ENCODE results near the gene NAIF1. TPM values are rescaled to one million over a fixed set of nuclear protein-coding genes. Genes with fewer than 3 reads are reported as not detected.
"Not testable (repeated sequence)": the region's sequence is repeated elsewhere in the genome, so short reads cannot be mapped to it uniquely, and the experiment has no call there.

Gene NAIF1
- total RNA-seq, 2 experiments from 2014 or later, result 12.3 to 12.8 TPM

DNA sequence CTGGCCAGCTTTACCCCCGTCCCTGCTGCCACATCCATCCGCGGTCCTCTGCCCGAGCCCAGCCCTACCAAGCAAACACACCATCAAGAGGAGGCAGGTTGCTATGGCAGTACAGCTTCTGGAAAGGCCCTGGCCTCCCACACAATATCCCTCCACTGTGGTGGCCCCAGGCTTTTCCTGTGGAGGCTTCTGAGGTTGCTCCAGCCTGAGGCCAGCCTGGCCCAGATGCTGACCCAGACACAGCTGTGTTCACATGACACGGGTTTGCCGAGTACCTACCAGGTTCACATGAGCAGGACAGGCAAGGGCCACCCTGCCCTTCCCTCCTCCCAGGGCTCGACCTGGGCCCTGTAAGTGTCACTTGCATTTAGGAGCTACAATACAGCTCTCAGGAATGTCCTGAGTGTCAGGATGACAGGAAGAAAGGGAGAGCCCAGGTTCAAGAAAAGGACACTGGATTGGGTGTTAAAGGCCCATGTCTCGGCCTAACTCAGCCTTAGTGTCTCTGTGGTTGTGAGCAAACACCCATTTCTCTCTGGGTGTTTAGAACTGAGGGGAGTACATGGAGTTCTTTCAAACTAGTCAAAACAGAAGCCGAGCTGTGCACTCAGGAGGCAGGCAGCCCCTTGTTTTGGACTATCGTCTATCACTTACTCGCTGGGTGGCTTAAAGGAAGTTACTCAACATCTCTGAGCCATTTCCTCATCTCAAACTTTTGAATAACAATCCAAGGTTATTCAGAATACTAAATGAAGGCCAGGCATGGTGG lies 40.2 kb downstream of the NAIF1 start:
- Mint-ChIP-seq H3K27ac (peak overlapping the region; percentile 98), H3K36me3 (ENCODE audit: low read depth) (no peaks in the 10 kb centered on the region), H3K27me3 (ENCODE audit: low read depth) (no peaks in the 10 kb centered on the region), H3K4me1 (ENCODE audit: low read depth) (peaks cover 90% of the 10 kb centered on the region), H3K4me3 (peak overlapping the region; percentile 80), H3K9me3 (no peaks in the 10 kb centered on the region)
- intact Hi-C loops (cut with micrococcal nuclease), result loop anchor here (1.0 to 2.0 kb wide), 7 partner anchors 20 to 256 kb away; partner anchors contain the start of gene NAIF1
- CTCF ChIA-PET, result interaction anchor here (0.7 to 5.1 kb wide), 22 partner anchors 8 to 120 kb away, joined by 3 to 34 read pairs (median 5); partner anchors contain the start of gene EEIG1
- DNase-seq, result peak; percentile 80

DNA sequence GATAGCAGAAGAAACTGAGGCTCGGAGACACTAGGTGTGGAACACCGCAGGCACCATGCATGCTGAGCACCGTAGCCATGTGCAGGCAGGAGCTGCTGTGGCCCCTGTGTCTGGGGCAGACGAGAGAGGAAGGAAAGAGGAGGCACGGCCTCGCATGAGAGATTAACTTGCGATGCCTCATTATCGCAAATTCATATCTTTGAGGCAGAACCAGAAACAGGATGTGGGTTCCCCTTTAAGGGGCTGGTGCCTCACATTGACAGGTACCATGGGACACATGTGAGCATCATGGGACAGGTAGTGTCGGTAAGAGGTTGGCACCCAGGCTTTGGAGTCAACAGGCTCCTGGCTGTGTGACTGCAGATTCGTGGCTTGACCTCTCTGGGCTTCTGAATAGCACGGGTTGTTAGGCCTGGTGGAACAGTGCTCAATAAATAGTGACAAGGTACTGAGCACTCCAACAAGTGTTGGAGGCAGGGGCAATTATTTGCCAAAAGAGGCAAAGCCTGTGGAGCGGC lies 40.8 kb downstream of the NAIF1 start:
- Mint-ChIP-seq H3K9me3 (no peaks in the 10 kb centered on the region), H3K4me3 (peak overlapping the region; percentile 80), H3K27me3 (ENCODE audit: low read depth) (no peaks in the 10 kb centered on the region), H3K4me1 (ENCODE audit: low read depth) (peaks cover 89% of the 10 kb centered on the region), H3K36me3 (ENCODE audit: low read depth) (no peaks in the 10 kb centered on the region), H3K27ac (peak overlapping the region; percentile 98)
- intact Hi-C loops (cut with micrococcal nuclease), result loop anchor here (1.0 to 2.0 kb wide), 4 partner anchors 19 to 256 kb away; partner anchors contain the start of gene NAIF1
- CTCF ChIA-PET, result interaction anchor here (0.7 to 5.1 kb wide), 15 partner anchors 9 to 91 kb away, joined by 3 to 34 read pairs (median 6); partner anchors contain the start of gene EEIG1
- DNase-seq, result peak; percentile 94

DNA sequence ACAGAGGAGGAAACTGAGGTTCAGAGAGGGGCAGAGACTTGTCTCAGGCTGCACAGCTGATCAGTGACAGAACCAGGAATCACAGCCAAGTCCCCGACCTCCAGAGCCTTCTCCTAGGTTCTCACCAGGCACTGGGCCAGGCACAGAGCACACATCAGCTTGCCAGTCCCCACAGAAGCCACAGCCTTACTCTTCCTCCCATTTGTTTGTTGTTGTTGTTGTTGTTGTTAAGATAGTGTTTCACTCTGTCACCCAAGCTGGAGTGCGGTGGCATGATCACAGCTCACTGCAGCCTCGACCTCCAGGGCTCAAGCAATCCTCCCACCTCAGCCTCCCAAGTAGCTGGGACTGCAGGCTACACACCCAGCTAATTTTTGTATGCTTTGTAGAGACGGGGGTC lies 41.4 kb downstream of the NAIF1 start:
- no peaks in the 10 kb centered on the region for H3K27me3 Mint-ChIP-seq (ENCODE audit: low read depth)
- peak overlapping the region; percentile 80 for H3K4me3 Mint-ChIP-seq
- intact Hi-C loops (cut with micrococcal nuclease), result loop anchor here (1.0 to 2.0 kb wide), 5 partner anchors 8 to 255 kb away; partner anchors contain the start of gene NAIF1
- DNase-seq, result no peak
- no peaks in the 10 kb centered on the region for H3K9me3 Mint-ChIP-seq
- no peaks in the 10 kb centered on the region for H3K36me3 Mint-ChIP-seq (ENCODE audit: low read depth)
- peak overlapping the region; percentile 98 for H3K27ac Mint-ChIP-seq
- peaks cover 89% of the 10 kb centered on the region for H3K4me1 Mint-ChIP-seq (ENCODE audit: low read depth)
- CTCF ChIA-PET, result interaction anchor here (0.7 to 5.1 kb wide), 12 partner anchors 9 to 92 kb away, joined by 3 to 34 read pairs (median 6); partner anchors contain the start of gene EEIG1

DNA sequence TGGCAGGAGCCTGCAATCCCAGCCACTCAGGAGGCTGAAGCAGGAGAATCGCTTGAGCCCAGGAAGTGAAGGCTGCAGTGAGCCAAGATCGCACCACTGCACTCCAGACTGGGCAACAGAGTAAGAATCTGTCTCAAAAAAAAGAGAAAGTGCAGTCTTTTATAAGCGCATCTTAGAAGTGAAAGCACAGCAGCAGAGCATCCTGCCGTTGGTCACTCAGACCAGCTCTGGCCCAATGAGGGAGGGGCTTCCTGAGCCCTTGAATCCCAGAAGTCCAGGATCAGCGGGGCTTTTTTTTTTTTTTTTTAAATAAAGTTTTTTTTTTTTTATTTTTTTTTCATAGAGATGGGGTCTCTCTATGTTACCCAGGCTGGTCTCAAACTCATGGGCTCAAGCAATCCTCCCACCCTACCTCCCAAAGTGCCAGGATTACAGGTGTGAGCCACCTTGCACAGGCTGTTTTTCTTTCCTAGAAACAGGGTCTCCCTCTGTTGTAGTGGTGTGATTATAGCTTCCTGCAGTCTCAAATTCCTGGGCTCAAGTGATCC lies 42.3 kb downstream of the NAIF1 start:
- Mint-ChIP-seq H3K4me1 (ENCODE audit: low read depth) (peaks cover 90% of the 10 kb centered on the region), H3K9me3 (no peaks in the 10 kb centered on the region), H3K4me3 (peak overlapping the region; percentile 80), H3K36me3 (ENCODE audit: low read depth) (no peaks in the 10 kb centered on the region), H3K27ac (peak overlapping the region; percentile 98), H3K27me3 (ENCODE audit: low read depth) (no peaks in the 10 kb centered on the region)
- no peak for DNase-seq
- CTCF ChIA-PET, result interaction anchor here (0.5 to 5.1 kb wide), 5 partner anchors 10 to 133 kb away, joined by 3 to 34 read pairs (median 6); no protein-coding TSS in a partner anchor
- intact Hi-C loops (cut with micrococcal nuclease), result loop anchor here (1.0 kb wide), 1 partner anchor 8 kb away; no protein-coding TSS in a partner anchor

DNA sequence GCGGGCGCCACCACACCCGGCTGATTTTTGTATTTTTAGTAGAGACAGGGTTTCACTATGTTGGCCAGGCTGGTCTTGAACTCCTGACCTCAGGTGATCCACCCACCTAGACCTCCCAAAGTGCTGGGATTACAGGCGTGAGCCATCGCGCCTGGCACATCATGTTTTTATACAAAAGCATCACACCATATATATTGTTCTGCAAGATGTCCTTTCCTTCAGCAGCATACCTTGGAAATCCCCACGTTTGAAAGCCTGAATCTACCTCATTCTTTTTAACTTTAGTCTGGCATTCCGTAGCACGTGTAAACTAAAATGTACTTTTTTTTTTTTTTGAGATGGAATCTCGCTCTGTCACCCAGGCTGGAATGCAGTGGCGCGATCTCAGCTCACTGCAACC lies 43.4 kb downstream of the NAIF1 start:
- Mint-ChIP-seq H3K4me1 (ENCODE audit: low read depth) (peaks cover 84% of the 10 kb centered on the region), H3K27ac (peak overlapping the region; percentile 84)
- not testable (repeated sequence) for DNase-seq

DNA sequence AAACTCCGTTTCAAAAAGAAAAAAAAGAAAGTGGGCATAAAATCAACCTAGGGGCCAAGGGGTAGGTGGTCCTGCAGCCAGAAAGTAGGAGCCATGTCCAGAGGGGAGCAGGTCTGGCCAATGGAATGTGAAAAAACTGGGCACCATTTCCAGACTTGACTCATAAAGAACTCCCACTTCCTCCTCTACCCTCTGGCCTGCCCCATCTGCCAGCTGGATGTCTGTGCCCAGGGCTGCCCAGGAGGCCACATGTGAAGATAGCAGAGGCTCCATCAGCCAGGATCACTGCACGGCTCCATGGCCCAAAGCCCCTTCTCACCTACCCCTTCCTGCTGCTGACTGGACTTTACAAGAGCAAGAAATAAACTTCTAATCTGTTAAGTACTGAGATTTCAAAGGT lies 44.2 kb downstream of the NAIF1 start:
- intact Hi-C loops (cut with micrococcal nuclease), result no loop called here
- CTCF ChIA-PET, result interaction anchor here (1.2 to 5.1 kb wide), 2 partner anchors 12 to 81 kb away, joined by 3 to 34 read pairs; no protein-coding TSS in a partner anchor
- H3K4me3 Mint-ChIP-seq, result no peak overlapping the region
- no peaks in the 10 kb centered on the region for H3K27me3 Mint-ChIP-seq (ENCODE audit: low read depth)
- peaks cover 76% of the 10 kb centered on the region for H3K4me1 Mint-ChIP-seq (ENCODE audit: low read depth)
- no peak for DNase-seq
- H3K27ac Mint-ChIP-seq, result peak overlapping the region; percentile 21
- no peaks in the 10 kb centered on the region for H3K36me3 Mint-ChIP-seq (ENCODE audit: low read depth)
- no peaks in the 10 kb centered on the region for H3K9me3 Mint-ChIP-seq

More for the DNA sequence above, 43.4 kb downstream of the NAIF1 start:
- H3K9me3 Mint-ChIP-seq; H3K27me3 Mint-ChIP-seq (ENCODE audit: low read depth); H3K36me3 Mint-ChIP-seq (ENCODE audit: low read depth); intact Hi-C loops (cut with micrococcal nuclease); H3K4me3 Mint-ChIP-seq: not testable (repeated sequence)
- CTCF ChIA-PET, result interaction anchor here (1.2 to 5.1 kb wide), 4 partner anchors 11 to 82 kb away, joined by 3 to 34 read pairs (median 7); no protein-coding TSS in a partner anchor

DNA sequence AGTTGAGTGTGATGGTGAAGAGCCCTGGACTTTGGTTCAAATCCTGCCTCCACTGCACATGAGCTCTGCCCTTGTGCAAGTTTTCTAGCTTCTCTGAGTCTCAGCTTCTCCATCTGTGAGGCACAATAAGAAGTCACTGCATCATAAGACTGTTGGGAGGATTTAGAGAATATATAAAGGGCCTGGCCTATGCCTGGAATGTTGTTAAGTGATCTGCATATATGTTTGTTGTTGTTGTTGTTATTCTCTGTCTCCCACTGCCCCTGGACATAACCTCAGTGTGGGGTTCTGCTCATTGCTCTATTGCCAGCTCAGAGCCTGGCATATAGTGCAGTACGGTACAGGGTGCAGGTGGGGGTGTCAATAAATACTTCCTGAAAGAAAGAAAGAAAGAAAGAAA lies 46.0 kb downstream of the NAIF1 start:
- Mint-ChIP-seq H3K36me3 (ENCODE audit: low read depth) (no peaks in the 10 kb centered on the region), H3K4me3 (no peak overlapping the region), H3K27ac (peak overlapping the region; percentile 46), H3K27me3 (ENCODE audit: low read depth) (no peaks in the 10 kb centered on the region), H3K9me3 (no peaks in the 10 kb centered on the region), H3K4me1 (ENCODE audit: low read depth) (peaks cover 59% of the 10 kb centered on the region)
- CTCF ChIA-PET, result interaction anchor here (0.7 to 3.5 kb wide), 2 partner anchors 14 to 72 kb away, joined by 3 to 21 read pairs; no protein-coding TSS in a partner anchor
- intact Hi-C loops (cut with micrococcal nuclease), result no loop called here
- DNase-seq, result no peak

DNA sequence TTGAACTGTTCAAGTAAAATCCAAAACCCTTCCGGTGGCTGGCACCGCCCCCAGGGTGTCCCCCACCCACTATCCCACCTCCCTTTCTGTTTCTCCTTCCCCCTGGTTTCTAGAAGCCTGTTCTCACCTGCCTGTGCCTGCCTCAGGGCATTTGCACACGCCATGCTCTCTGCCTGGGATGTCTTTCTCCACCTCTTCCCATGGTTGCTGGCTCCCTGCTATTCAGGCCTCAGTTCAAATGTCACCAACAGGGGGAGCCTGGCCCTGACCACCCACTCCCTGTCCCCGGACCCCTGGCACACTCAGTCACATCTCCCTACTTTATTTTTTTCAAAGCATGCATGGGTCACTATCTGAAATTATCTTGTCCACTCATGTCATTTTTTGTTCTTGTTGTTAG lies 46.4 kb downstream of the NAIF1 start:
- peaks cover 55% of the 10 kb centered on the region for H3K4me1 Mint-ChIP-seq (ENCODE audit: low read depth)
- no peak for DNase-seq
- H3K27me3 Mint-ChIP-seq (ENCODE audit: low read depth), result no peaks in the 10 kb centered on the region
- CTCF ChIA-PET, result interaction anchor here (0.7 to 3.5 kb wide), 4 partner anchors 10 to 105 kb away, joined by 3 to 21 read pairs (median 4); no protein-coding TSS in a partner anchor
- no peak overlapping the region for H3K4me3 Mint-ChIP-seq
- H3K27ac Mint-ChIP-seq, result peak overlapping the region; percentile 46
- intact Hi-C loops (cut with micrococcal nuclease), result no loop called here
- no peaks in the 10 kb centered on the region for H3K9me3 Mint-ChIP-seq
- H3K36me3 Mint-ChIP-seq (ENCODE audit: low read depth), result no peaks in the 10 kb centered on the region

DNA sequence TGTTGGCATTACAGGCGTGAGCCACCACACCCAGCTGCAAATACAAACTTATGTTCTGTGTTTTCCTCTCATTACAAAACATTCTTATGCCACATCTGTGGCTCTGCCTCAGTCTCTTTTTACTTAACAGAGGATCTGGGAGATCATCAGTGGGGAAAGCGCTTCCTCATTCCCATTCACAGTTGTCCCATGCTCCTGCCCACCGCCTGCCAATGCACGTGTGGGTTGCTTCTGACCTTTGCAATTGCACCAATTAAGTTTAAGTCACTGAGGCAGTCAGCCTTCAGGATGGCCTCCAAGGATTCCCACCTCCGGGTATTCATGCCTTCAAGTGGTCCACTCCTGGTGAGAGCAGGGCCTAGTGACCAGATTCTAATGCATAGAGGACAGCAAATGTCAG lies 51.4 kb downstream of the NAIF1 start:
- CTCF ChIA-PET, result interaction anchor here (0.6 to 2.3 kb wide), 3 partner anchors 11 to 60 kb away, joined by 4 to 7 read pairs (median 5); no protein-coding TSS in a partner anchor
- intact Hi-C loops (cut with micrococcal nuclease), result no loop called here

More for the DNA sequence above, 51.4 kb downstream of the NAIF1 start:
- Mint-ChIP-seq H3K27ac (no peak overlapping the region), H3K36me3 (ENCODE audit: low read depth) (no peaks in the 10 kb centered on the region), H3K4me3 (no peak overlapping the region), H3K4me1 (ENCODE audit: low read depth) (peaks cover 17% of the 10 kb centered on the region), H3K27me3 (ENCODE audit: low read depth) (no peaks in the 10 kb centered on the region), H3K9me3 (no peaks in the 10 kb centered on the region)
- DNase-seq, result no peak

Other genes starting within 250 kb of the NAIF1 start
- 10 to 100 TPM; 10.5 to 11.6 TPM for gene ENG, start 212.7 kb downstream of the NAIF1 start, total RNA-seq
- 10 to 100 TPM; 11.8 to 11.9 TPM for gene AK1, start 189.6 kb downstream of the NAIF1 start, total RNA-seq
- 10 to 100 TPM; 28.7 to 29.1 TPM for gene ST6GALNAC6, start 167.7 kb downstream of the NAIF1 start, total RNA-seq
- 10 to 100 TPM; 22.3 to 24.6 TPM for gene ST6GALNAC4, start 150.3 kb downstream of the NAIF1 start, total RNA-seq
- 1 to 10 TPM; 1.1 to 1.8 TPM for gene PIP5KL1, start 136.5 kb downstream of the NAIF1 start, total RNA-seq
- gene DPM2, start 129.5 kb downstream of the NAIF1 start, total RNA-seq, result 10 to 100 TPM; 41.6 to 43.4 TPM
- gene EEIG1, start 86.3 kb downstream of the NAIF1 start, total RNA-seq, result 10 to 100 TPM; 61.0 to 70.8 TPM
- gene SLC25A25, start 912 bp upstream of the NAIF1 start, total RNA-seq, result 10 to 100 TPM; 12.0 to 12.7 TPM
- gene PTGES2, start 60.4 kb upstream of the NAIF1 start, total RNA-seq, result 10 to 100 TPM; 47.6 to 48.4 TPM
- not detected for gene LCN2, start 82.1 kb upstream of the NAIF1 start, total RNA-seq
- 10 to 100 TPM; 73.3 to 77.7 TPM for gene BBLN, start 92.9 kb upstream of the NAIF1 start, total RNA-seq
- 10 to 100 TPM; 79.5 to 82.8 TPM for gene CIZ1, start 124.3 kb upstream of the NAIF1 start, total RNA-seq
- gene DNM1, start 136.1 kb upstream of the NAIF1 start, total RNA-seq, result under 1 TPM; 0.07 to 0.77 TPM
- 10 to 100 TPM; 33.3 to 34.4 TPM for gene GOLGA2, start 208.7 kb upstream of the NAIF1 start, total RNA-seq
- gene SWI5, start 209.0 kb upstream of the NAIF1 start, total RNA-seq, result 10 to 100 TPM; 13.3 to 15.5 TPM

All from activated naive CD4-positive, alpha-beta T cell treated with anti-CD3 and anti-CD28 coated beads for 36 hours (primary cell).